HCT116 (cell line): Measurements from ENCODE around the gene IL17REL. TPM values are rescaled to one million over a fixed set of nuclear protein-coding genes. Genes with fewer than 3 reads are reported as not detected.

Experiments used
- ATAC-seq: fragments of 200-7000 bp; cut with Tn5 transposase; 2 replicates; pipeline ENCODE4 v1.9.1; 2020; ENCODE audit warnings: mild to moderate bottlenecking, moderate library complexity
- BruUV-seq: library from RNA; stranded (reverse); fragments of 400-500 nt; replicated peaks from 2 replicates; lab custom pipeline; 2021; lab: Mats Ljungman, UMichigan
- CTCF ChIA-PET: fragments of 300-600 bp; sonication (Branson Sonifier 250); formaldehyde crosslinking; loops from one replicate; lab custom pipeline; 2021; ENCODE audit warnings: antibody characterized with exemption; lab: Charles Lee
- POLR2A ChIA-PET: fragments of 300-600, 350-600 bp; sonication (Branson Sonifier 250); formaldehyde crosslinking; loops from one replicate; lab custom pipeline; 2021; ENCODE audit warnings: antibody characterized with exemption; lab: Charles Lee
- RAD21 ChIA-PET, 2 experiments: fragments of 300-600 bp; sonication (Branson Sonifier 250); formaldehyde crosslinking; loops; one replicate each; lab custom pipeline; 2023; ENCODE audit warnings: low total read pairs in 2 of 2; ENCODE audit not compliant: uncharacterized antibody in 2 of 2, unreplicated experiment in 2 of 2, low non-redundant PET in 1 of 2; lab: Charles Lee
- DNase-seq: peaks from one replicate; pipeline ENCODE4 v3.0.0-alpha.2; 2010; ENCODE audit warnings: low read depth, low spot score
- H2AFZ ChIP-seq: fragments of 200-600 bp; shearing (Covaris generic), sonication (generic); 2 replicates; pipeline ENCODE4 v1.6.1; 2017; ENCODE audit warnings: low read depth, mixed run types, mixed read lengths, antibody characterized with exemption, low read length; ENCODE audit not compliant: poor library complexity, severe bottlenecking
- H3K27ac ChIP-seq: 2 replicates; pipeline ENCODE4 v1.5.1; 2012; ENCODE audit warnings: low read depth, low read length
- H3K27me3 ChIP-seq: fragments of 200-600 bp; sonication (generic); 2 replicates; pipeline ENCODE4 v1.6.1; 2016; ENCODE audit warnings: mixed run types, low read length, mixed read lengths; ENCODE audit not compliant: insufficient read depth
- H3K36me3 ChIP-seq, 2 experiments: fragments of 200-500 bp in 1 of 2; fragments of 200-600 bp in 1 of 2; sonication (Bioruptor generic) in 1 of 2; sonication (generic) in 1 of 2; 2 replicates each; pipeline versions ENCODE4 v1.5.1 to v1.6.1; 2014 to 2016; ENCODE audit warnings: low read length in 2 of 2, inconsistent platforms in 1 of 2, mixed read lengths in 1 of 2, mixed run types in 1 of 2; ENCODE audit not compliant: insufficient read depth in 2 of 2, control insufficient read depth in 1 of 2
- H3K4me1 ChIP-seq, 2 experiments: fragments of 200-600 bp in 1 of 2; sonication (generic) in 1 of 2; 2 replicates each; pipeline versions ENCODE4 v1.5.1 to v1.6.1; 2012 to 2017; ENCODE audit warnings: low read length in 2 of 2, inconsistent platforms in 1 of 2, mild to moderate bottlenecking in 1 of 2, mixed read lengths in 1 of 2, mixed run types in 1 of 2, moderate library complexity in 1 of 2; ENCODE audit not compliant: insufficient read depth in 2 of 2, control insufficient read depth in 1 of 2
- H3K4me2 ChIP-seq: fragments of 200-600 bp; sonication (generic); 2 replicates; pipeline ENCODE4 v1.6.1; 2017; ENCODE audit warnings: mixed run types, low read length, mixed read lengths
- H3K4me3 ChIP-seq, 2 experiments: fragments of 200-600 bp in 1 of 2; sonication (generic) in 1 of 2; replicated peaks in 1 of 2; 2 replicates each; pipeline ENCODE4 v1.5.1; 2011 to 2016; ENCODE audit warnings: low read length in 2 of 2, control low read depth in 1 of 2, low read depth in 1 of 2, mild to moderate bottlenecking in 1 of 2, mixed read lengths in 1 of 2, mixed run types in 1 of 2
- H3K79me2 ChIP-seq: fragments of 200-600 bp; sonication (generic); 2 replicates; pipeline ENCODE4 v1.6.1; 2017; ENCODE audit warnings: mild to moderate bottlenecking, mixed run types, low read length, moderate library complexity, mixed read lengths; ENCODE audit not compliant: insufficient read depth
- H3K9ac ChIP-seq: fragments of 200-600 bp; sonication (generic); 2 replicates; pipeline ENCODE4 v1.6.1; 2016; ENCODE audit warnings: low read length, mixed read lengths
- H3K9me2 ChIP-seq: fragments of 200-600 bp; sonication (generic), shearing (Covaris generic); 2 replicates; pipeline ENCODE4 v1.6.1; 2017; ENCODE audit warnings: mixed run types, mild to moderate bottlenecking, moderate library complexity; ENCODE audit not compliant: insufficient read depth
- H3K9me3 ChIP-seq, 2 experiments: fragments of 200-500 bp in 1 of 2; fragments of 200-600 bp in 1 of 2; sonication (Bioruptor generic) in 1 of 2; sonication (generic) in 1 of 2; 2 replicates each; pipeline ENCODE4 v1.6.1; 2014 to 2017; ENCODE audit warnings: low read length in 2 of 2, mixed read lengths in 2 of 2, inconsistent platforms in 1 of 2, low read depth in 1 of 2, mild to moderate bottlenecking in 1 of 2, mixed run types in 1 of 2, moderate library complexity in 1 of 2; ENCODE audit not compliant: control insufficient read depth in 1 of 2, insufficient read depth in 1 of 2
- H4K20me1 ChIP-seq: fragments of 200-600 bp; sonication (generic), shearing (Covaris generic); 2 replicates; pipeline ENCODE4 v1.6.1; 2017; ENCODE audit warnings: mixed run types, mild to moderate bottlenecking, moderate library complexity; ENCODE audit not compliant: insufficient read depth
- EGR1 ChIP-seq: IDR thresholded peaks from 2 replicates; pipeline ENCODE4 v1.6.1; 2012; ENCODE audit warnings: low read depth
- EZH2 ChIP-seq: fragments of 200-600 bp; sonication (generic); IDR thresholded peaks from 2 replicates; pipeline ENCODE4 v1.6.1; 2017; ENCODE audit warnings: antibody characterized with exemption, mixed run types
- EZH2phosphoT487 ChIP-seq: fragments of 200-600 bp; IDR thresholded peaks from 2 replicates; pipeline ENCODE4 v1.6.1; 2018; ENCODE audit warnings: antibody characterized with exemption, borderline replicate concordance
- MAX ChIP-seq: IDR thresholded peaks from 2 replicates; pipeline ENCODE4 v1.6.1; 2012
- RAD21 ChIP-seq: IDR thresholded peaks from 2 replicates; pipeline ENCODE4 v1.6.1; 2012; ENCODE audit warnings: low read depth, mild to moderate bottlenecking
- SIN3A ChIP-seq: IDR thresholded peaks from 2 replicates; pipeline ENCODE4 v1.6.1; 2012; ENCODE audit warnings: low read depth
- ZBTB33 ChIP-seq: IDR thresholded peaks from 2 replicates; pipeline ENCODE4 v1.6.1; 2011; ENCODE audit warnings: mild to moderate bottlenecking, low read length, moderate library complexity; ENCODE audit not compliant: insufficient replicate concordance; ENCODE audit errors: extremely low read depth
- ZNF274 ChIP-seq: fragments of 200-500 bp; sonication (Bioruptor generic); IDR thresholded peaks from 2 replicates; pipeline ENCODE4 v1.6.1; 2014; ENCODE audit warnings: mild to moderate bottlenecking, low read depth, low read length, inconsistent platforms
- intact Hi-C: fragments of 100-400 bp; cut with micrococcal nuclease; formaldehyde crosslinking; loops from 2 replicates; pipeline ENCODE4 v1.10.0; 2022
- total RNA-seq: library from RNA; stranded (reverse); gene quantifications from one replicate; pipeline ENCODE4 v1.2.1, GENCODE V29; 2021; ENCODE audit not compliant: unreplicated experiment

IL17REL gene
- total RNA-seq, 1 experiment from 2014 or later, result not detected

GRCh38 chr22:50048836-50049235 is 36.3 kb upstream of the IL17REL start:
- no peak overlapping the region for H3K4me3 ChIP-seq
- no peaks in the 10 kb centered on the region for H3K9me3 ChIP-seq
- DNase-seq, result no peak
- no TSS peak for BruUV-seq
- H3K36me3 ChIP-seq, result no peaks in the 10 kb centered on the region
- no peaks in the 10 kb centered on the region for H3K27me3 ChIP-seq
- intact Hi-C loops, result no loop called here
- no peaks in the 10 kb centered on the region for H3K79me2 ChIP-seq
- H3K4me2 ChIP-seq, result no peak overlapping the region
- POLR2A ChIA-PET, result no interaction called here
- H3K4me1 ChIP-seq, result no peaks in the 10 kb centered on the region
- RAD21 ChIA-PET, result no interaction called here
- CTCF ChIA-PET, result no interaction called here
- TF ChIP-seq MAX, result no peak
- TF ChIP-seq RAD21, result no peak
- no peak for TF ChIP-seq EZH2
- TF ChIP-seq EGR1, result no peak
- no peak for TF ChIP-seq SIN3A
- H2AFZ ChIP-seq, result no peak overlapping the region
- no peaks in the 10 kb centered on the region for H3K9me2 ChIP-seq
- H3K9ac ChIP-seq, result no peak overlapping the region
- H4K20me1 ChIP-seq, result no peaks in the 10 kb centered on the region
- H3K27ac ChIP-seq, result no peak overlapping the region
- no peak for ATAC-seq

- Histone ChIP-seq H3K27ac (no peak overlapping the region), H3K79me2 (no peaks in the 10 kb centered on the region), H3K4me3 (no peak overlapping the region), H3K9me3 (no peaks in the 10 kb centered on the region), H3K4me1 (no peaks in the 10 kb centered on the region), H3K9me2 (no peaks in the 10 kb centered on the region), H3K4me2 (no peak overlapping the region), H3K9ac (no peak overlapping the region), H4K20me1 (no peaks in the 10 kb centered on the region), H2AFZ (no peak overlapping the region), H3K36me3 (no peaks in the 10 kb centered on the region), H3K27me3 (no peaks in the 10 kb centered on the region)
- RAD21 ChIA-PET, result no interaction called here
- TF ChIP-seq ZBTB33 (no peak), ZNF274 (no peak), EZH2phosphoT487 (no peak)
- no peak for ATAC-seq
- POLR2A ChIA-PET, result no interaction called here
- no TSS peak for BruUV-seq
- CTCF ChIA-PET, result no interaction called here
- intact Hi-C loops, result no loop called here
- DNase-seq, result no peak
Observed at GRCh38 chr22:50048061-50048765, 35.6 kb upstream of the IL17REL start.
